ENCODE results near the gene OR5D16.
"Not testable (repeated sequence)": the region's sequence is repeated elsewhere in the genome, so short reads cannot be mapped to it uniquely, and the experiment has no call there.

The OR5D16 gene

GRCh38 chr11:55838452-55838851, at the start of gene OR5D16:
OR5D16 (plus strand) TSS chr11:55838752; CDS start chr11:55838752, 0 bp downstream.
- Mint-ChIP-seq H3K36me3 (ENCODE audit: low read depth) (no peaks in the 10 kb centered on the region), H3K27ac (no peak within 1 kb of the TSS), H3K4me1 (ENCODE audit: low read depth) (no peaks in the 10 kb centered on the region), H3K27me3 (ENCODE audit: low read depth) (no peaks in the 10 kb centered on the region), H3K4me3 (no peak within 1 kb of the TSS), H3K9me3 (peaks cover 15% of the 10 kb centered on the region)

GRCh38 chr11:55791606-55792005, 46.9 kb upstream of the OR5D16 start:
- Mint-ChIP-seq H3K9me3 (peaks cover 26% of the 10 kb centered on the region), H3K27ac (no peak overlapping the region), H3K4me3 (no peak overlapping the region), H3K4me1 (ENCODE audit: low read depth) (no peaks in the 10 kb centered on the region), H3K27me3 (ENCODE audit: low read depth) (no peaks in the 10 kb centered on the region), H3K36me3 (ENCODE audit: low read depth) (no peaks in the 10 kb centered on the region)

- Mint-ChIP-seq H3K4me3 (no peak overlapping the region), H3K9me3 (peaks cover 21% of the 10 kb centered on the region), H3K36me3 (ENCODE audit: low read depth) (no peaks in the 10 kb centered on the region), H3K27me3 (ENCODE audit: low read depth) (no peaks in the 10 kb centered on the region), H3K27ac (no peak overlapping the region), H3K4me1 (ENCODE audit: low read depth) (no peaks in the 10 kb centered on the region)
Measured at GRCh38 chr11:55793321-55793720, 45.2 kb upstream of the OR5D16 start.

- Mint-ChIP-seq H3K27me3 (ENCODE audit: low read depth) (no peaks in the 10 kb centered on the region), H3K9me3 (peaks cover 37% of the 10 kb centered on the region), H3K27ac (no peak within 1 kb of the TSS), H3K36me3 (ENCODE audit: low read depth) (no peaks in the 10 kb centered on the region), H3K4me1 (ENCODE audit: low read depth) (no peaks in the 10 kb centered on the region), H3K4me3 (no peak within 1 kb of the TSS)
Measured at GRCh38 chr11:55795256-55795655, 43.3 kb upstream of the OR5D16 start, which contains the start of gene OR5D14. OR5D14 (plus strand) TSS chr11:55795556; CDS start chr11:55795556, 0 bp downstream.

- Mint-ChIP-seq H3K4me1 (ENCODE audit: low read depth) (no peaks in the 10 kb centered on the region), H3K4me3 (no peak overlapping the region), H3K27me3 (ENCODE audit: low read depth) (no peaks in the 10 kb centered on the region), H3K36me3 (ENCODE audit: low read depth) (no peaks in the 10 kb centered on the region), H3K27ac (no peak overlapping the region), H3K9me3 (peaks cover 52% of the 10 kb centered on the region)
Measured at GRCh38 chr11:55806248-55806647, 32.3 kb upstream of the OR5D16 start.

DNA sequence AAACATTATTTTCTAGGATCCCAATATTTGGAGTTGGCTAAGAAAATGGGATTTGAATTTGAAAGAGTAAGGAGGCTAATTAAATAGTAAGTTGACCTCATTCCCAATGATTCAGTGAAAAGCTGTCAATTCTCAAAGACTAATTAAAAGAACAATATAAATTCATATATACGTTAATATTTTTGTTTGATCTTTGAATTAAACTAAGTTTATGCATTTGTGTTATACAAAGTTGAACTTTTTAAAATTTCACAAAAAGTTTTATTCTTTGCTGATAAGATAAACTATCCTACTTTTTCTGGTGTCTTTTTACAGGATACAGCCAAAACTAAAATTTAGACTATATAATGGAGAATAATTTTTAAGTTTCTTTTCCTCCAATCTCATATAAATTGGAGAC, 27.5 kb upstream of the OR5D16 start, which contains the start of gene OR5L1:
Gene OR5L1 (plus strand): TSS at position 301 of the 400 bp plus-strand sequence. CDS start 100 bp downstream, outside the sequence.
- Mint-ChIP-seq H3K27ac (no peak within 1 kb of the TSS), H3K9me3 (peaks cover 42% of the 10 kb centered on the region), H3K4me3 (no peak within 1 kb of the TSS), H3K27me3 (ENCODE audit: low read depth) (no peaks in the 10 kb centered on the region), H3K4me1 (ENCODE audit: low read depth) (no peaks in the 10 kb centered on the region), H3K36me3 (ENCODE audit: low read depth) (no peaks in the 10 kb centered on the region)

- H3K9me3 Mint-ChIP-seq = peaks cover 37% of the 10 kb centered on the region
- no peak within 1 kb of the TSS for H3K4me3 Mint-ChIP-seq
- no peaks in the 10 kb centered on the region for H3K36me3 Mint-ChIP-seq (ENCODE audit: low read depth)
- H3K27me3 Mint-ChIP-seq (ENCODE audit: low read depth) = no peaks in the 10 kb centered on the region
- no peaks in the 10 kb centered on the region for H3K4me1 Mint-ChIP-seq (ENCODE audit: low read depth)
- no peak within 1 kb of the TSS for H3K27ac Mint-ChIP-seq
Measured at GRCh38 chr11:55819330-55819729, 19.2 kb upstream of the OR5D16 start, which contains the start of gene OR5D18. OR5D18 (plus strand) TSS chr11:55819630; CDS start chr11:55819630, 0 bp downstream.

GRCh38 chr11:55826919-55827318, 11.6 kb upstream of the OR5D16 start, which contains the start of gene OR5L2:
OR5L2 (plus strand) TSS chr11:55827219; CDS start chr11:55827219, 0 bp downstream.
- Mint-ChIP-seq H3K36me3 (ENCODE audit: low read depth) (no peaks in the 10 kb centered on the region), H3K4me3 (no peak within 1 kb of the TSS), H3K27me3 (ENCODE audit: low read depth) (no peaks in the 10 kb centered on the region), H3K27ac (no peak within 1 kb of the TSS), H3K9me3 (peaks cover 10% of the 10 kb centered on the region), H3K4me1 (ENCODE audit: low read depth) (no peaks in the 10 kb centered on the region)

GRCh38 chr11:55847453-55847852, 8.9 kb downstream of the OR5D16 start:
- H3K27me3 Mint-ChIP-seq (ENCODE audit: low read depth) = no peaks in the 10 kb centered on the region
- no peaks in the 10 kb centered on the region for H3K4me1 Mint-ChIP-seq (ENCODE audit: low read depth)
- no peak overlapping the region for H3K4me3 Mint-ChIP-seq
- peaks cover 21% of the 10 kb centered on the region for H3K9me3 Mint-ChIP-seq
- no peak overlapping the region for H3K27ac Mint-ChIP-seq
- H3K36me3 Mint-ChIP-seq (ENCODE audit: low read depth) = no peaks in the 10 kb centered on the region

GRCh38 chr11:55849037-55849436, 10.5 kb downstream of the OR5D16 start:
- H3K36me3 Mint-ChIP-seq (ENCODE audit: low read depth) = no peaks in the 10 kb centered on the region
- H3K27ac Mint-ChIP-seq = no peak overlapping the region
- H3K4me1 Mint-ChIP-seq (ENCODE audit: low read depth) = no peaks in the 10 kb centered on the region
- no peaks in the 10 kb centered on the region for H3K27me3 Mint-ChIP-seq (ENCODE audit: low read depth)
- H3K4me3 Mint-ChIP-seq = no peak overlapping the region
- peaks cover 21% of the 10 kb centered on the region for H3K9me3 Mint-ChIP-seq

DNA sequence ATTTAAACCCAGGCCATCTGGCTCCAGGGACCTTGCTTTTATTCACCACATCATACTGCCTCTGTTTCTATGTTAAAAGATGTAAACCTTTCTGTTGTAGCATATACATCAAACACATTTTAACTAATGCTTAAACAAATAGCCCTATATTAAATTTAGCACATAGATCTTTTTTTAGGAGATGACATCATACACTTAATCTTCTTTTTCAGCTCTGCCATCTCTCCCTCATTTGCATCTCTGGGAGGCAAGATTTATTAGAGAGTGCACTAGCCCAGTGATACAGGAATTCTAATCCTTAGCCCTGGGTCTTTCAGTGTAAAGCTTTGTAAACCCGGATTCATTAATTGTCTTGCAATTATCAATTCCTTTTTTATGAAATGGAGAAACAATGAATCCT, 13.6 kb downstream of the OR5D16 start:
- Mint-ChIP-seq H3K4me3 (no peak overlapping the region), H3K27ac (no peak overlapping the region), H3K4me1 (ENCODE audit: low read depth) (no peaks in the 10 kb centered on the region), H3K36me3 (ENCODE audit: low read depth) (no peaks in the 10 kb centered on the region), H3K9me3 (peaks cover 8% of the 10 kb centered on the region), H3K27me3 (ENCODE audit: low read depth) (no peaks in the 10 kb centered on the region)

- peaks cover 14% of the 10 kb centered on the region for H3K9me3 Mint-ChIP-seq
- H3K27me3 Mint-ChIP-seq (ENCODE audit: low read depth) = no peaks in the 10 kb centered on the region
- no peak overlapping the region for H3K27ac Mint-ChIP-seq
- H3K36me3 Mint-ChIP-seq (ENCODE audit: low read depth) = no peaks in the 10 kb centered on the region
- no peaks in the 10 kb centered on the region for H3K4me1 Mint-ChIP-seq (ENCODE audit: low read depth)
- H3K4me3 Mint-ChIP-seq = no peak overlapping the region
Measured at GRCh38 chr11:55854704-55855103, 16.2 kb downstream of the OR5D16 start.

DNA sequence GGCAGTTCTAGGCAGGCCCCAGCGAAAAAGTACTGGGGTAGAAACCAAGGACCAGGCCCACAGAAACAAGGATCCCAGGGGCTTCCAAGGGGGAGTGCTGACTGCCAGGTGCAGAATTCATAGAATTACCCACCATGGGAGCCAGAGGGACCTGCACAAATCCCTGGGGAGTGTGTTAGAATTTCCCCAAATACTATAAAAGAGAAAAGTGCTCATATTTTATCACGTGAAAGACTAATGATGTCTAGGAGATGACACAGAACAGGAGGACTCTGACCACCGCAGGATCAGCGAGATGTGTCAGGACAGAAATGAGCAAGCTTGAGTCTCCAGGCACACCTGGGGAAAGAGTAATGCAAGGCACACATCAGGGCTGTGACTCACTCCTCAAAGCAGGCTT, 28.8 kb downstream of the OR5D16 start:
- not testable (repeated sequence) for H3K4me1 Mint-ChIP-seq (ENCODE audit: low read depth); H3K4me3 Mint-ChIP-seq; H3K27ac Mint-ChIP-seq; H3K27me3 Mint-ChIP-seq (ENCODE audit: low read depth); H3K36me3 Mint-ChIP-seq (ENCODE audit: low read depth)
- H3K9me3 Mint-ChIP-seq = peaks cover 19% of the 10 kb centered on the region

DNA sequence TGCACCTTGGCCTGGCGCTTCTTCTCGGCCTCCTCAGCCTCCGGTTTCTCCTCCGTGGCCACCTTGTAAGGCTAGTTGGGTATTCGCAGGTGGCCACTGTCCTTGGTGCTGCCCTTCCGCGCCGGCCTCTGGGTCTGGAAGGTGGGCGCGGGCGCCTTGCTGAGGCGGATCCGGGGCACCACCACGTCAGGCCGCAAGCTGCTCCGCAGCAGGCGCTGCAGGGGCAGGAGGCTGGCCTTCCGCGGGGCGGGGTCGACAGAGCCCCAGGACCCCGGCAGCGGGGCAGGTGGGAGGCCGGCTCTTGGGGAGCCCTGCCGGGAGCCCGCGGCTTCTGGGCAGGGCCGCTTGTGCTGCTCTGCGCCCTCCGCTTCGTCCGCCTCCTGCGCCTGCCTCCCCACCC, 34.2 kb downstream of the OR5D16 start:
- not testable (repeated sequence) for H3K36me3 Mint-ChIP-seq (ENCODE audit: low read depth); H3K4me3 Mint-ChIP-seq; H3K27me3 Mint-ChIP-seq (ENCODE audit: low read depth); H3K27ac Mint-ChIP-seq; H3K4me1 Mint-ChIP-seq (ENCODE audit: low read depth)
- H3K9me3 Mint-ChIP-seq = peaks cover 18% of the 10 kb centered on the region

DNA sequence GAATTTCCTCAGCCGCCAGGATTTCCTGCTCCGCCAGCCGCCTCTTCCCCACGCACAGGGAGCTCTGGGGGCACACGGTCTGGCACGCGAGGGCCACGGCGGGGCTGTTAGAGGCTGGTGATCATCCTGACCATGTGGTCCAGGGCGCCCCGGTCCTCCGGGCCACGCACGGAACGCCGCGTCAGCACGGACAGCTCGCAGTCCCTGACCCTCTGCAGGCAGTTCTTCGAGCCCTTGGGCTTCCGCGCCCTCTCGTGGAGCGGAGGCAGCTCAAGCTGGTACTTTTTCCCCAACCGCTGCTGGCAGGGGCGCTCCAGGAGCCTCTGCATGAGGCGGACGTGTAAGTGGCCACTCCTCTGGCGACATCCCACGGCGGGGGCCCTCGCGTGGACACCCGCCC, 34.6 kb downstream of the OR5D16 start:
- not testable (repeated sequence) for H3K4me3 Mint-ChIP-seq; H3K27ac Mint-ChIP-seq; H3K36me3 Mint-ChIP-seq (ENCODE audit: low read depth); H3K4me1 Mint-ChIP-seq (ENCODE audit: low read depth); H3K27me3 Mint-ChIP-seq (ENCODE audit: low read depth)
- peaks cover 21% of the 10 kb centered on the region for H3K9me3 Mint-ChIP-seq

DNA sequence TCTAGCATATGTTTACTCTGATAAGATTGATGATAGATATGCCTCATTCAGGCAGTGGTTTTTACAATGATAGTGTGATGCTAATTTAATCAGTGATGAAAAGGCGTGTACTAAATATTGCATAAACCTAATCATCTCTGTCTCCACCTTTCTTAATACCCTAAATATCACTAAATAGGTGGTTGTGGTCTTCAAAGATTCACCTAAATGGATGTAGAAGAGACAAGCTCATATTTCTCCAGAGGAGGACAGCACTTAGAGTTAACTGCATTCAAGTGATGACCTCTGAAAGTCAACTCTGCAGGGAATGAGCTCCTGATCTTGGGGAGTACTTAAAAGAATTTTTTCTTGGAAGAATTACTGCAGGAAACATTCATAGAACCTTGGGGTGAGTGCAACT, 44.4 kb downstream of the OR5D16 start, which contains the start of gene TRIM51:
Gene TRIM51 (plus strand): TSS at position 301 of the 400 bp plus-strand sequence. CDS start 2,132 bp downstream, outside the sequence.
- H3K4me3 Mint-ChIP-seq; H3K36me3 Mint-ChIP-seq (ENCODE audit: low read depth); H3K27me3 Mint-ChIP-seq (ENCODE audit: low read depth); H3K27ac Mint-ChIP-seq; H3K4me1 Mint-ChIP-seq (ENCODE audit: low read depth): not testable (repeated sequence)
- H3K9me3 Mint-ChIP-seq = peaks cover 22% of the 10 kb centered on the region

Data from T-helper 1 cell treated with Interleukin-12 subunit alpha and Interleukin-12 subunit beta and Interleukin-4 antibody, amounts not matched to agents 30 μg/mL and 1 μg/mL, for 36 hours (primary cell).